Mammary epithelial cell (primary cell): ENCODE measurements around the gene SMIM28.

Experiments used
- CTCF ChIP-seq, 2 donors: IDR thresholded peaks in 1 of 2; conservative IDR thresholded peaks in 1 of 2; 2 replicates each; pipeline ENCODE4 v1.5.1; 2011 to 2012; ENCODE audit warnings: inconsistent platforms in 2 of 2, low read length in 2 of 2, mild to moderate bottlenecking in 2 of 2, control low read depth in 1 of 2, low read depth in 1 of 2; ENCODE audit not compliant: insufficient read depth in 1 of 2; ENCODE audit errors: extremely low read depth in 1 of 2
- EZH2 ChIP-seq: IDR thresholded peaks from 2 replicates; pipeline ENCODE4 v1.6.1; 2012; ENCODE audit warnings: low read length, inconsistent platforms, borderline replicate concordance

DNA sequence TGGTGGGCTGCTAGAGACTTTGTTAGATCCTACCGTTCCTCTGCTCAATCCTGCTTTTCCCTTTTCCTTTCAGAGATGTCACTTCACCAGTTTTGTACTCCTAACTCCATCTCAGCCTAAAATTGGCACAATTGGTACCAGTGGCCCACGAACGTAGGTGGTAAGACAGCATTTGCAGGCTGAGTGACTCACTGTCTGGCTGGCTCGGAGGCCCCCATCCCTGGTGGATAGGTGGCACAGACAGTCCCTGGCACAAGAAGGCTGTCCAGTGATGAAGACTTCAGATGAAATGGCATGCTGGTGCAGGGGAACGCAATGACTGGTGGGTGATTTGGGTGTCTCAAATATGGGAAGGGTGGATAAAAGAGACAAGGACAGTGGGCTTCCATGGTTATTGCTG lies 37.4 kb downstream of the SMIM28 start:
- TF ChIP-seq CTCF (conservative IDR thresholded peaks at IDR 0.05 in 1 of 2, IDR thresholded peaks at IDR 0.05 in 1 of 2; ENCODE audit: extremely low read depth in 1 of 2, insufficient read depth in 1 of 2, low read depth in 1 of 2, low read length in 2 of 2) (no peak), EZH2 (no peak)
